NAMALWA (cell line): ENCODE data around the gene CENPP.

Source experiments
- DNase-seq: peaks from one replicate; pipeline ENCODE4 v3.0.0-alpha.2; 2015; ENCODE audit warnings: low spot score

CENPP gene

DNA sequence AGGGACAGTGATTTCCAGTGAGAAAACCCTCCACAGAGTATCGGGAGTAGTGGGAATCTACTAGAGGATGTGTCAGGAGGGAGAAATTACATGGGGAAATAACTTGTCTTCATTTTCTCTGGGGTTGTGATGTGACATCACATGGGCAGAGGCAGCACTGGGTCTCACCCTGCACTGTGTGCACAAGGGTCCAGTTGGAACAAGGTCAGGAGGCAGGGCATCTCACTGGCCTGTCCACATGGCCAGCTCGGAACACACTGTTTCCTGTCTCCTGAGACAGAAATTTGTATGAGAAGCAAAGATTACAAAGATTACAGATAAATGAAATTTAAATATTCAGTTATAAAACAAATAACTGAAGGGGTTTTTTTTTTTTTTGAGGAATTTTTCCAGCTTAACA, 272.6 kb downstream of the CENPP start:
- no peak for DNase-seq

DNA sequence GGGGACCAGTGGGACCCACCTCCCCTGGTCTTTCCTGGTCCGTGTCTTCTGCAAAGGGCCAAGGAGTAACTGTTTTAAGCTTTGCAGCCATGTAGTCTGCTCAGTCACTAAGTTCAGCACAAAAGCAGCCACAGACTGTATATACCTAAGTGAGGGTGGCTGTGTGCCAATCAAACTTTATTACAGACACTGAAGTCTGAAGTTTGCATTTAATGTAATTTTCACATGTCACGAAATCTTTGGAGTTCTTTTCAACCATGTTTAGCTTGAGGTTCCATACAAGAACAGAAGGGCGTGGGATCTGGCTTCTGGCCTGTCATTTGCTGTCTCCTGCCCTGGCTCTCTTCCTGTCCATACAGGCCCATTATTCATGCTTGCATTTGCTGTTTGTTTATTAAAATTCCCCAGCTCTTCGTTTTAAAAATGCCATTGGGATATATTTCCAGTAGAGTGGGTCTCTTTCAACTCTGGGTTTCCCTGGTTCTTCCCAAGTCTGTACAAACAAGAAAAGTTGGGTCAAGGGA, 274.2 kb downstream of the CENPP start:
- no peak for DNase-seq

GRCh38 chr9:92600462-92601261, 274.9 kb downstream of the CENPP start:
- no peak for DNase-seq

GRCh38 chr9:92601451-92601850, 275.7 kb downstream of the CENPP start:
- DNase-seq = no peak

DNA sequence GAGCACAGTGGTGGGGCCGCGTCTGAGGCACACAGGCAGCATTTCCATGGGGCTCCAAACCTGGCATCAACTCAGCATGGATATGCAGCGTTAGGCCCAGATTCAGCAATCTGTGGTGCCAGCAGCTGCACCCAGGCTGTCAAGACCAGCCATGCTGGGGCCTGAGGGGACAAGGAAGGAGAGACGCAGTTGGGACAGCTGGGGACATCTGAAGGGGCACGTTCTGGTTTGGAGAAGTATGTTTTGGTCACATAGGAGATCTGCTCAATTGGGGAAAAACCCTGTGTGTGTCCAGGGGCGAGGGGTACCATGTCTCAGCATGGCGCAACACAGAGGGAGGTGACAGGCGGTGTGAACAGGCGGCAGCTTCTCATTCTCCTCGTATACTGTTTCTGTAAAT, 276.7 kb downstream of the CENPP start:
- DNase-seq = no peak

DNA sequence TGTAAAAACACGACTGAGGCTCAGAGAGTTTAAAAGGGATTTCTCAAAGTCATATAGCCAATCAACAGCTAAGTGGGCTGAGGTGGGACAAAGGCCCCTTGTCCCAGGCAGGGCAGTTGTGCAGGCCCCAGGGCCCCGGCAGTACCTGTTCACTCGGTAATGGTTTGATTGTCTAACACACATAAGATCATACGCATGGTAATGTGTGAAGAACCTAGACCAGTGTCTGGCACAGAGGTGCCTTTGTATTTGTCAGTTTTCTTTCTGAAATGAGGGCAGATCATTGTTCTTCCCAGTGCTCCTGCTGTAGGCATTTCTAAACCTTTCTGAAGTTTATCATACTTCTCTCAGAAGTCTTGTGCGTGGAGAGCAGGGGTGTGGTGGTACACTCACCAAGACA, 277.3 kb downstream of the CENPP start:
- no peak for DNase-seq

DNA sequence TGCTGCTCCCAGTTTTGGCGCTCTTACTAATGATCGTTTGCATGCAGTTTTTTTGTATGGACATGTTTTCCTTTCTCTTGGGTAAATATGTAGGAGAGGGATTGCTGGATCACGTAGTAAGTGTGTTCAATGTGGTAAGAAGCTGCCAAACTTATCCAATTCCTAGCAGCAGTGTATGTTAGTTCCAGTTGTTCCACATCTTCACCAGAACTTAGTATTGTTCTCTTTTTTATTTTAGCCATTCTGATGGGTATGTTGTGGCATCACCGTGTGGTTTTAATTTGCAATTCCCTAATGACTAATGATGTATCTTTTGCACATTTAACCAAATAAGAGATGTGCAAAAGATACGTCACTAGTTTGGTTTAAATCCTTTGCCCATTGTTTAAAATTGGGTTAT, 278.2 kb downstream of the CENPP start:
- no peak for DNase-seq

- DNase-seq = no peak
Measured at GRCh38 chr9:92605224-92605623, 279.5 kb downstream of the CENPP start.

GRCh38 chr9:92607088-92607487, 281.3 kb downstream of the CENPP start:
- DNase-seq = no peak

- no peak for DNase-seq
Measured at GRCh38 chr9:92607773-92608172, 282.0 kb downstream of the CENPP start.

DNA sequence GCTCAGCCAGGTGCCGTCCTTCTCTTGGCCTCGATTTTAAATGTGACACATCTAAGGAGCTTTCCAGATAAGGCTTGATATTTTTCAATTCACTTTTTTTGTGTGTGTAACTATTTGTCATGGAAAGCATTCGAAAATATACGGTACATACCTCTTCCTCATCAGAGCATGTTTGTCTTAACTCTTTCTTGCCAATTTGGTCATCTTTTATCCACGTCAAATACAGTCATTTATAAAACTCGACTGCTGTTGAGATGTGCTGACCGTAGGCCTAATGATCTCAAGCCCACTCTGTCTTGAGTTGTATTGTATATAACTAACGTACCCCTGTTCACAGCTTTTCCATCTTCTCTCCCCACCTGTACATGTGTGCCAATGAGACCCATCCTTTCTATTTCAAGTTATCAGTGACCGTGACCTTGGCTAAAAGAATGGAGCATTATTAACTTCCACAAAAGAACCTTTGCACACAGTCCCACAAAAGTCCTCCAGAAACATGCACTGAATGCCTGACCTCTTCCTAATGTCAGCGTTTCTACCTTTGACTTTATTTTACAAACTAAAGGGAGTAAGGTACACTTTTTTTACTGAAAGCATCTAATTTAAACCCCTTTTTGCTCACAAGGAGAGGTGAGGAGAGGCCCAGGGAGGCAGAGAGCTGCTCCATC, 282.6 kb downstream of the CENPP start:
- DNase-seq = no peak

DNA sequence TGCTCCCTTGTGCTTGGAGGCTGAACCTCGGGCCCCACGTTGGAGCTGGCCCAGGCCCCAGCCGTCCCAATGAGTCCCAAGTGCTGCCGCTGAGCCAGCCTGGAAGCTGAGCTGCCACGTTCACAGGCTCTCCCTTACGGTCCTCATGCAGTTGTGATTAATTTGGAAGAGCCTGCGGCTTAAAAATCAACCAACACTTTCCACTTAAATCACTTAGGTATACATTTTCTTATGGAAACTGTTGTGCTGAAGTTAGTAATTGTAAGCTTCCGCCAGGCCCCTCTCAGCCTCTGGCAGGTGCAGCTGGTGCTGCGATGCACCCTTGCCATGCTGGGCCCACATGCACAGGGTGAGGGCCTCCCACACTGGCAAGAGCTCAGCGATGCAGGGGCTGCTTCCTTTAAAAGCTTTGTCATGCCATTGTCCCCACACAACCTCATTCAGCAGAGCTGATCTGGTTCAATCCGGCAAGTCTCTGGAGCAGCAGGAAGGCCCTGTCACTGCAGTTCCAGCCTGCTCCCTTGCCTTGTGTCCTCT, 283.2 kb downstream of the CENPP start:
- DNase-seq = no peak

DNA sequence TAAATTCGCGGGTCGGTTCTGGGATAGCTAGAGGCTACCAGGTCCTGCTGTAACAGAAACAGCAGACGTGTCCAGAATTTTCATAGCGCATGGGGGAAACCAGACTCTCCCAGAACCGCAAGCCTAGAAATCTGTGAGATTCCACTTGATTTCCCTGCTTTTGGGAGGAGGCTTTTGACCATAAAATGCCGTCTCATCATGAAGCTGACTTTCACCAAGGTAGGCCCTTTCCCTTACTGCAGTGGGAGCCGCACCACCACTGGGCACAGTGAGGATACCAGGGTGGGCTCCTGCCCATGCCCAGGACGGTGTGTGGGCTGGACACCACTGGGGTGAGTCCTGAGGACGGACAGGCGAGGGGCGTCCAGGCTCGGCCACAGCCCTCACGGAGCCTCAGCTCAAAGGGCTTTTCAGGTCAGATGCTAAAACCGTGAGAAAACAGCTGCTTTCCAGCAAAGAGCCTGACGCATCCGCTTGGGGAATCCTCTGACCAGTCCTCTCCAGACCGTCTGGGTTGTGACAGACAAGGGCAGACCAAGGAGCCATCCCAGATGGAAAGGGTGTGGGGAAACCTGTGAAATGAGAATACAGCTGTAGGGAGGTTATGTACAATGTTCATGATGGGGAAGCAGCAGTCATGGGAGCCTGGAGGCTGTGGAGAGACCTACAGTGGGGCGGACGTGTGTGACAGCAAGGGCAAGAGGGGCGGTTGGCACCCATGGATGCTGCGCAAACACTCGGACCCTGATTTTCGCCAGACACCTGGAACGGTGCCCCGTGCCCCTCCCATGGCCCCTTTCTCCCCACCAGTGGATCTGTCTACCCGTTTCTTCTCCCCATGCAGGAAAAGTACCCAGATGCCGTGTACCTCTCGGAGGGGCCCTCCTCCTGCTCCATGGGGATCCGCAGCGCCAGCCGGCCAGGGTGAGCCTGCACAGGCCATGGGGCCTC, 285.0 kb downstream of the CENPP start:
- no peak for DNase-seq

DNA sequence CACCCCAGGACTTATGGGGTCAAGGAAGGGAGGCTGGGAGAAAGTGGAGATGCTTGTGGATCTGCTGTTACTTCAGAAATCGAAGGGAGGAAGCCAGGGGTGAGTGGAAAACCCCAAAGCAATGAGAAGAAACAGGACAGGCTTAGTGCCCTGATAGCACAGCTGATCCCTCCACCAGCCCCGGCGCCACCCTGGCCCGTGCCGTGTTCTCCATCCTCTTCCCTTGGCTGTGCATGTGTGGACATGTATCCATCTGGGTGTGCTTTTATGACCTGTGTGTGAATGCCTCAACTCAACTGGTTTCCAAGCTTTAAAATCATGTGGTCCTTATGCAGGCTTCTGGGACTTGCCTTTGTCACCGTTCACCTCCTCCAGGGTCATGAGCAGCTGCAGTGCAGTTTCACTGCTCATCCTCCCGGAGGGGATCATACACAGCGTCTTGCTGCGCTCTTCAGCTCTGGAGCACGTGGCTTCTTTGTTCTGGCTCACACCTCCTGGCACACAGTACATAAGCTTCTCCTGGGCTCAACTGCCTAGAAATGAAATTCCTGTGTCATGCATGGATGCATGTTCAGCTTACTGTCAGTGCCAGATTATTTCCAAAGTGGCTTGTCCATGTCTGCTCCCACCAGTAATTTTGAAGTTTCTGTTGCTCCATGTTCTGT, 286.0 kb downstream of the CENPP start:
- DNase-seq = no peak

DNA sequence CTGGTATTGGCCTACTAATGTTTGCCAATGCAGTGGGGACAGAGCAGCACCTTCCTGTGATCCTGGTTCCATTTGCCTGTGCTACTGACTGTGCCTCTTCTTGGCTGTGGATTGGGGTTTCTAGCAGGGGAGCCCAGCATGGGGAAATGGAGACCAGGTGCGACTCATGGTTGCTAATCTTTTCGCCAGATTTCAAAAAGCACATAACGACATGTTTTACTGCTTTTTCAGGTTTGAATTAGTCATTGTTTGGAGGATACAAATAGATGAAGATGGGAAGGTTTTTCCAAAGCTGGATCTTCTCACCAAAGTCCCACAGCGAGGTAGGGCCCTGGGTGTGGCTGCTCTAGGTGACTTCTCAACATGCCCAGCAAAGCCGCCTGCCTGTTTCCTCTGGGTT, 286.5 kb downstream of the CENPP start:
- no peak for DNase-seq

- no peak for DNase-seq
Measured at GRCh38 chr9:92612816-92613215, 287.1 kb downstream of the CENPP start.

GRCh38 chr9:92613268-92614122, 287.7 kb downstream of the CENPP start:
- no peak for DNase-seq

- DNase-seq = no peak
Measured at GRCh38 chr9:92614123-92614510, 288.4 kb downstream of the CENPP start.

GRCh38 chr9:92614763-92615461, 289.2 kb downstream of the CENPP start:
- no peak for DNase-seq

- DNase-seq = no peak
Measured at GRCh38 chr9:92615790-92616189, 290.0 kb downstream of the CENPP start.
